HG02678 (cell line): Measurements from ENCODE around the gene NT5M.
"Not testable (repeated sequence)": the region's sequence is repeated elsewhere in the genome, so short reads cannot be mapped to it uniquely, and the experiment has no call there.

ENCODE experiments used
- ATAC-seq: cut with Tn5 transposase; IDR thresholded peaks from one replicate; pipeline ENCODE4 v1.9.1; 2021; ENCODE audit warnings: mild to moderate bottlenecking, moderate library complexity; ENCODE audit not compliant: unreplicated experiment

The NT5M gene

GRCh38 chr17:17370711-17371110, 67.5 kb downstream of the NT5M start:
- no peak for ATAC-seq

DNA sequence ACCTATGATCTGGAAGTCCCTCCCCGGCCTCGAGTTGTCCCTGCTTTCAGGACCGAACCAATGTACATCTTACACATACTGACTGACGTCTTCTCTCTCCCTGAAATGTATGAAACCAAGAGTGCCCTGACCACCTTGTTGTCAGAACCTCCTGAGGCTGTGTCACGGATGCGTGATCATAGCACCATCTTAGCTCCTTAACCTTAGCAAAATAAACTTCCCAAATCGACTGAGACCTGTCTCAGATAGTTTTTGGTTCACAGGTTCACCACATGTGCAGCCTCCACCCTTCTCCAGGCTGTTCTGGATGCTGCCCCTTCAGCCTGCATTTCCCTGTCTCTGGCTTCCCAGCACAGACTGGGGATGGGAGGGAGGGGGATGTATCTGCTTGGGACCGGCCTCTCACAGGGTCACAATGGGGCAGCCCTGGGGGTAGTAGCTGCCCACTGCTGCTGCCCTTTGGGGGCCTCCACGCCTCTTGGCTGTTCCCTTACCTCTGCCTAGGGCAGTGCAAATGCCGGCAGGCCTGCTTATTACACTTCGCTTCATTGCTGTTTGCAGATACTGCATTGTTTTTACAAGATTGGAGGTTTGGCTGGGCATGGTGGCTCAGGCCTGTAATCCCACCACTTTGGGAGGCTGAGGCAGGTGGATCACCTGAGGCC, 69.8 kb downstream of the NT5M start:
- ATAC-seq, result no peak

DNA sequence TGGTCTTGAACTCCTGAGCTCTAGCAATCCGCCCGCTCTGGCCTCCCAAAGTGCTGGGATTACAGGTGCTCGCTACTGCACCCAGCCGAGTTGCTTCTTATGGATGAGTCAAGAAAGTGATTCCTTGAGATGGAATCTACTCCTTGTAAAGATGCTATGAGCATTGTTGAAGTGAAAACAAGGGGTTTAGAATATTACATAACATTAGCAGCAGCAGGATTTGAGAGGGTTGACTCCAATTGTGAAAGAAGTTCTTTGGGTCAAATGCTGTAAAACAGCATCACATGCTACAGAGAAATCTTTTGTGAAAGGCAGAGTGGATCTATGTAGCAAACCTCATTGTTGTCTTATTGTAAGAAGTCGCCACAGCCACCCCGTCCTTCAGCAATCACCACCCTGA, 72.7 kb downstream of the NT5M start:
- no peak for ATAC-seq

DNA sequence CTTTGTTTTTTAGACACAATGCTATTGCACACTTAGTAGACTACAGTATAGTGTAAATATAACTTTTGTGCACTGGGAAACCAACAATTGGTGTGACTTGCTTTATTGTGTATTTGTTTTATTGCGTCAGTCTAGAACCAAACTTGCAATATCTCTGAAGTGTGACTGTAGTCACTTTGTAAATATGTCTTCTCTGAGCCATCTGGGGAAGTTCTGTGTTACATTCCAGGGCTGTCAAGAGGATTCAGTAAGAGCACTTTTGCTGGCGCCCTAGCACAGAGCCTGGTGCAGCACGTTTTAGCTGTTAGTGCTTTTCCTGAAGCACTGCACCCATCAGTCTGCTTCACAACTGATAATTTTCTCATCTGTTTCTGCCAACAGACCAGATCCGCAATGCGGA, 73.2 kb downstream of the NT5M start:
- ATAC-seq, result no peak

- ATAC-seq, result no peak
Measured at GRCh38 chr17:17377071-17377967, 74.1 kb downstream of the NT5M start.

DNA sequence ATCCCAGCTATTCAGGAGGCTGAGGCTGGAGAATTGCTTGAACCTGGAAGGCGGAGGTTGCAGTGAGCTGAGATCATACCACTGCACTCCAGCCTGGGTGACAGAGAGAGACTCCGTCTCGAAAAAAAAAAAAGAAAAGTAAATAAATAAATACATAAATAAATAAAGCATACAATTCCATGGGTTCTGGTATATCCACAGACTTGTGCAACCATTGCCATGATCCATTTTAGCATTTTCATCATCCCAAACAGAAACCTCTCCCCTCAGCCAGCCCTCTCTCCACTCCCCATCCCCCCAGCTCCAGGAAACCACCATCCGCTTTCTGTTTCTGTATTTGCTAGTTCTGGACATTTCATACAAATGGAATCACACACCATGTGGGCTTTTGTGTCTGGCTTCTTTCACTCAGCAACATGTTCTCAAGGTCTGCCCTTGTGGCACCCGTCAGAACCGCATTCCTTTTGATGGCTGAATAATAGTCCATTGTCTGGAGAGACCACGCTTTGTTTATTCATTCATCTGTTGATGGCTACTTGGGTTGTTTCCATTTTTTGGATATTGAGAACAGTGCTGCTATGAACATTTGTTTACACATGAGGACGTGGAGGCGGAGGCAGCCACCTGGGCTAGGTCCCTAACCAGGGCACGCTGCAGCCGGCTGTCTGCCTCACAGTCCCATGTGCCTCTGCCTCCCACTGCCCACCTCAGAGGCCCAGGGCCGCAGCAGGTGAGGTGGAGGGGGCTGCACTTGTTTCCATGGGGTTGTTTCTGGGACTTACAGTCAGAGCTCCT, 76.2 kb downstream of the NT5M start:
- no peak for ATAC-seq

DNA sequence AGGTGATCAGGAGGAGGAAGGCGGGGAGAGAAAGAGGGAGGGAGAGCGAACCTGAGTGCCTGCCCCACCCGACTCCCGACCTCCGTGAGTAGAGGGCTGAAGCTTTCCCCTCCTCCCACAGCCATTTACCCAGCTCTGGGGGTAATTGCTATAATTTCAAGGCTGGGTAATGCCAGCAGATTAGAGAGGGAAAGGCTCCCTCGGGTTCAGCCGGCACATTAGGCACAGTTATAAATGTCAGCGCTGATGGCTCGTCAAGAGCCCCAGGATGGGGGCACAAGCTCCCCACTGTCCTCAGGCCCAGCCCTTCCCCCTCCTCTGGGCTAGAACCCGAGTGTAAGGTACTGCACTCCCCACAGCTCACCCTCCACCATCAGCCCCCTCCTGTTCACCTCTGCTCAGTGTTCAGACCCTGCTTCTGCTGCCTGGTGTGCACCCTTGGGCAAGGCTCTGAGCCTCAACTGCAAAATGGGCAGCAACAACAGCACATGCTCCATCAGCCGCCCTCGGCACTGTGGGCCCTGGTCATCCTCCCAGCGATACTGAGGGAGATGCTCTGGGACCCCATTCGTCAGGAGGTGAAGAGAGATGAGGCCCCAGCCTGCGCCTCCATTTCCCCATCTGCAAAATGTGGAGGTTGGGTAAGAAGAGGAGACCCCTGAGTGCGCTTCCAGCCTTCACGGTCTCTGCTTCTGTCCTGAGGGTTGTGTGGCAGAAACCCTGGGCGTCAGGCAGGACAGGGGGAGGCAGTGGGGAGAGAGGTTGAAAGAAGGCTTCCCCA, 77.2 kb downstream of the NT5M start:
- ATAC-seq, result no peak

- ATAC-seq, result no peak
Measured at GRCh38 chr17:17381446-17382064, 78.4 kb downstream of the NT5M start.

GRCh38 chr17:17382065-17382459, 78.9 kb downstream of the NT5M start:
- no peak for ATAC-seq

DNA sequence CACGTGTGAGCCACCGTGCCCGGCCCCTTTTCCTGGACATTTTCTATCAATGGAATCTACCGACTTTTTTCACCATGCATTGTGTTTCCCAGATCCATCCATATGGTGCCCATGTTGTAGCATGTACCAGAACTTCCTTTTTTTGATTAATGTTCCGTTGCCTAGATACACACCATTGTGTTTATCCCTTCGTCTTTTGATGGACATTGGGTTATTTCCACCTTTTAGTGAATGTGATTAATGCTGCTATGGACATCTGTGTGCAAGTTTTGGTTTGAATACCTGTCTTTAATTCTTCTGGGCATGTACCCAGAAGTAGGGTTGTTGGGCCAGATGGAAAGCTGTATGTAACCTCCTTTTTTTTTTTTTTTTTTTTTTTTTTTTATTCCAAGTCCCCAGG, 79.8 kb downstream of the NT5M start:
- ATAC-seq, result no peak

GRCh38 chr17:17383431-17384290, 80.5 kb downstream of the NT5M start:
- ATAC-seq, result not testable (repeated sequence)

GRCh38 chr17:17384291-17384615, 81.1 kb downstream of the NT5M start:
- no peak for ATAC-seq

GRCh38 chr17:17384961-17385360, 81.8 kb downstream of the NT5M start:
- no peak for ATAC-seq

DNA sequence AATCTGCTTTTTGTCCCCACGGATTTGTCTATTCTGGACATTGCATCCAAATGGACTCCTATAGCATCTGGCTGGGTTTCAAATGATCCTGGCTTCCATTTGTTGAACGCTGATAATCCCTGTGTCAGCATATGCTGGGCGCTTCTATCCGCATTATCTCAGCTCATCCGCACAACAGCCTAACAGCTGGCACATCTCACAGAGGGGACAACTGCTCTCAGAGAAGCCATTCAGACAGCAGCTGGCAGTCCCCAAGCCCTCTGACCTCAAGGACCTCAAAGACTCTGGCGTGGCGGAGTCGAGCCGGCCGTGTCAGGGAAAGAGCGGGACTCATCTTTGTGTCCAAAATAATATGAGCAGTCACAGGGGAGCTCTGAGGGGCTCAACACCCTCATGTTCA, 82.3 kb downstream of the NT5M start:
- ATAC-seq, result no peak

DNA sequence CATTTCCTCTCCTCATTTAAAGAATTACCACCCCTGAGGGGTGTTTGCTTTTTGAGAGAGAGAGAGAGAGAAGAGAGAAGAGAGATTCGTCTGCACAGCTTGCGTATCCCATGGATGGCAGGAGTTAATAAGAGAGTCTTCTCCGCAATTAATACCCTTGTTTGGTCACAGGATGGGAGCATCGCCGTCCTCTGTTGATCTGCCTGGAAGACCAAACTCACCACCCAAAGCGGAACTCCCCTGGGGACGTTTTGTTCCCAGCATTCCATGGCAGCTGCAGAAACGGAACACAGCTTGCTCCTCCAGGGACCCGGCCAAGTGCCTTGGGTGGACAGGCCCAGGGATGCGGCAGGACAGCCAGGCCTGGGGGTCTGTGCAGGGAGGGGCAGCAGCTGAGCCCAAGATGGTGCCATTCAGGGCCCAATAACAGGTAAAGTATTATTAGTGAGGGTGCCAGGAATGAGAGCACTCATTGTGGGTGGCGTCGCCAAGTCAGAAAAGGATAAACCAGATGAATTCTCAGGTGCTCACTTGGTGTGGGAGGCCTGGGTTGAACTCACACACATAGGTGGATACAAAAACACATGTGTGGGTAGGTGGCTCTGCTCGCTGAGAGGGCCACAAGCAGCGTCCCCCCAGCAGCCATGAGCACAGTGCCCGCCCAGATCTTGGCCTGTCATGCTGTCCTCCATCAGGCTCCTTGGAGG, 83.1 kb downstream of the NT5M start:
- ATAC-seq, result no peak

DNA sequence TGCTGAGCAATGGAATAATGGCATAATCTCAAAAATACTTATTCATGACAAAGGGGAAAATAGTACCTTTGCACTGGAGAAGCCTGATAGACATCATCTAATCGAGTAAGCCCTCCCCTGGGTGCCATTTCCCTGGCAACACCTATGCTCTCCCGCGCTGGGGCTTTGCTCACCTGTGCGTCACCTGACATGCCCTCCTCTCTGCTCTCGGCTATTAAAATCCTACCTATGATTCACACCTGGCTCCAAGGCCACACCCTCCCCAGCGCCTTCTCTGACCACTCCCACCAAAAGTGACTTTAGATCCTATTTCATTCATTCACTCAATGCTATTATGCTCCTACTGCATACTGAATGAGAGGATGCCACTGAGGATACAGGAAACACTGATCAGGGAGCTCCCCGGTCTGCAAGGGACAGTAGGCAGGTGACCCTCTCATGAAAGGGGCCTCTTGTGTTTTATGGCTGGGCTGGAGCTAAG, 83.9 kb downstream of the NT5M start:
- no peak for ATAC-seq

- ATAC-seq, result no peak
Measured at GRCh38 chr17:17387498-17388362, 84.6 kb downstream of the NT5M start.
